ENCODE data around the gene GSG1L.
"Not testable (repeated sequence)": the region's sequence is repeated elsewhere in the genome, so short reads cannot be mapped to it uniquely, and the experiment has no call there.

The GSG1L gene

GRCh38 chr16:27962197-27962596 lies 101.3 kb downstream of the GSG1L start:
- in situ Hi-C loops (cut with HindIII; ENCODE audit: low sequenced_read_pairs): no loop called here

- in situ Hi-C loops (cut with HindIII; ENCODE audit: low sequenced_read_pairs): no loop called here
Observed at GRCh38 chr16:27961296-27961620, 102.3 kb downstream of the GSG1L start.

GRCh38 chr16:27960619-27961295 lies 102.8 kb downstream of the GSG1L start:
- in situ Hi-C loops (cut with HindIII; ENCODE audit: low sequenced_read_pairs): no loop called here

- in situ Hi-C loops (cut with HindIII; ENCODE audit: low sequenced_read_pairs): no loop called here
Observed at GRCh38 chr16:27959914-27960313, 103.6 kb downstream of the GSG1L start.

- in situ Hi-C loops (cut with HindIII; ENCODE audit: low sequenced_read_pairs): no loop called here
Observed at GRCh38 chr16:27954191-27954590, 109.3 kb downstream of the GSG1L start.

GRCh38 chr16:27952811-27953210 lies 110.7 kb downstream of the GSG1L start:
- in situ Hi-C loops (cut with HindIII; ENCODE audit: low sequenced_read_pairs): no loop called here

GRCh38 chr16:27951489-27952120 lies 111.9 kb downstream of the GSG1L start:
- in situ Hi-C loops (cut with HindIII; ENCODE audit: low sequenced_read_pairs): no loop called here

- in situ Hi-C loops (cut with HindIII; ENCODE audit: low sequenced_read_pairs): no loop called here
Observed at GRCh38 chr16:27950206-27950887, 113.2 kb downstream of the GSG1L start.

GRCh38 chr16:27947696-27948095 lies 115.8 kb downstream of the GSG1L start:
- in situ Hi-C loops (cut with HindIII; ENCODE audit: low sequenced_read_pairs): no loop called here

GRCh38 chr16:27945233-27945973 lies 118.1 kb downstream of the GSG1L start:
- in situ Hi-C loops (cut with HindIII; ENCODE audit: low sequenced_read_pairs): no loop called here

- in situ Hi-C loops (cut with HindIII; ENCODE audit: low sequenced_read_pairs): no loop called here
Observed at GRCh38 chr16:27943766-27944165, 119.7 kb downstream of the GSG1L start.

- in situ Hi-C loops (cut with HindIII; ENCODE audit: low sequenced_read_pairs): not testable (repeated sequence)
Observed at GRCh38 chr16:27942071-27942470, 121.4 kb downstream of the GSG1L start.

- in situ Hi-C loops (cut with HindIII; ENCODE audit: low sequenced_read_pairs): no loop called here
Observed at GRCh38 chr16:27935076-27935475, 128.4 kb downstream of the GSG1L start.

- in situ Hi-C loops (cut with HindIII; ENCODE audit: low sequenced_read_pairs): no loop called here
Observed at GRCh38 chr16:27932542-27933135, 130.9 kb downstream of the GSG1L start.

GRCh38 chr16:27929818-27930217 lies 133.7 kb downstream of the GSG1L start:
- in situ Hi-C loops (cut with HindIII; ENCODE audit: low sequenced_read_pairs): no loop called here

- in situ Hi-C loops (cut with HindIII; ENCODE audit: low sequenced_read_pairs): no loop called here
Observed at GRCh38 chr16:27928542-27928941, 135.0 kb downstream of the GSG1L start.

GRCh38 chr16:27927266-27927901 lies 136.1 kb downstream of the GSG1L start:
- in situ Hi-C loops (cut with HindIII; ENCODE audit: low sequenced_read_pairs): no loop called here

- in situ Hi-C loops (cut with HindIII; ENCODE audit: low sequenced_read_pairs): no loop called here
Observed at GRCh38 chr16:27925612-27926011, 137.9 kb downstream of the GSG1L start.

GRCh38 chr16:27924411-27925118 lies 138.9 kb downstream of the GSG1L start:
- in situ Hi-C loops (cut with HindIII; ENCODE audit: low sequenced_read_pairs): loop anchor here (5.0 kb wide), 1 partner anchor 107 kb away; no protein-coding TSS in a partner anchor

- in situ Hi-C loops (cut with HindIII; ENCODE audit: low sequenced_read_pairs): loop anchor here (5.0 kb wide), 1 partner anchor 106 kb away; no protein-coding TSS in a partner anchor
Observed at GRCh38 chr16:27923751-27924150, 139.8 kb downstream of the GSG1L start.
